ENCODE results near the gene TRAPPC2.

DNA sequence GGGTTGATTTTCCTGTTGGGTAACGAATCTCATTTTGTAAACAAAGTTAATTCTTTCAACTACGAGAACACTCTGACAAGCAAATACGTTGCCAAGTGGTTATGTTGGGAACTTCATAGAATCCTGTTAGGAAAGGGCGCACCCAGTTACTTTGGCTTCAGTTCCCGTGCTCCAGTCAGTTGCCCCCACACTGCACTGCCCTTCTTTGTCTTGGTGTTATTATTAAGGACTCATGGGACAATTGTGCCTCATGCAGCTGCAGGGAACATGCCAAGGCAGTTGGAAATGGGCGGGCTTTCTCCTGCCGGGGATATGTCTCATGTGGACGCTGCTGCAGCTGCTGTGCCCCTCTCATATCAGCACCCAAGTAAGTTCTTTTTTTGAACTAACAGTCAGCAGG, 29.1 kb upstream of the TRAPPC2 start:
- TF ChIP-seq POLR2AphosphoS5 (IDR thresholded peaks at IDR 0.05; ENCODE audit: low read depth, low read length) (no peak), NFIC (IDR thresholded peaks at IDR 0.05; ENCODE audit: borderline replicate concordance) (no peak), ELF1 (IDR thresholded peaks at IDR 0.05) (no peak), MXI1 (IDR thresholded peaks at IDR 0.05; ENCODE audit: low read depth, low read length) (no peak), GATA2 (CRISPR knock-in tag; IDR thresholded peaks at IDR 0.05) (no peak), YY1 (IDR thresholded peaks at IDR 0.05; ENCODE audit: low read depth) (no peak)
- TF ChIP-seq, protein P1, sequence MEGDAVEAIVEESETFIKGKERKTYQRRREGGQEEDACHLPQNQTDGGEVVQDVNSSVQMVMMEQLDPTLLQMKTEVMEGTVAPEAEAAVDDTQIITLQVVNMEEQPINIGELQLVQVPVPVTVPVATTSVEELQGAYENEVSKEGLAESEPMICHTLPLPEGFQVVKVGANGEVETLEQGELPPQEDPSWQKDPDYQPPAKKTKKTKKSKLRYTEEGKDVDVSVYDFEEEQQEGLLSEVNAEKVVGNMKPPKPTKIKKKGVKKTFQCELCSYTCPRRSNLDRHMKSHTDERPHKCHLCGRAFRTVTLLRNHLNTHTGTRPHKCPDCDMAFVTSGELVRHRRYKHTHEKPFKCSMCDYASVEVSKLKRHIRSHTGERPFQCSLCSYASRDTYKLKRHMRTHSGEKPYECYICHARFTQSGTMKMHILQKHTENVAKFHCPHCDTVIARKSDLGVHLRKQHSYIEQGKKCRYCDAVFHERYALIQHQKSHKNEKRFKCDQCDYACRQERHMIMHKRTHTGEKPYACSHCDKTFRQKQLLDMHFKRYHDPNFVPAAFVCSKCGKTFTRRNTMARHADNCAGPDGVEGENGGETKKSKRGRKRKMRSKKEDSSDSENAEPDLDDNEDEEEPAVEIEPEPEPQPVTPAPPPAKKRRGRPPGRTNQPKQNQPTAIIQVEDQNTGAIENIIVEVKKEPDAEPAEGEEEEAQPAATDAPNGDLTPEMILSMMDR (IDR thresholded peaks at IDR 0.05): no peak
- TF ChIP-seq, protein P2, sequence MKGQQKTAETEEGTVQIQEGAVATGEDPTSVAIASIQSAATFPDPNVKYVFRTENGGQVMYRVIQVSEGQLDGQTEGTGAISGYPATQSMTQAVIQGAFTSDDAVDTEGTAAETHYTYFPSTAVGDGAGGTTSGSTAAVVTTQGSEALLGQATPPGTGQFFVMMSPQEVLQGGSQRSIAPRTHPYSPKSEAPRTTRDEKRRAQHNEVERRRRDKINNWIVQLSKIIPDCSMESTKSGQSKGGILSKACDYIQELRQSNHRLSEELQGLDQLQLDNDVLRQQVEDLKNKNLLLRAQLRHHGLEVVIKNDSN (IDR thresholded peaks at IDR 0.05; ENCODE audit: borderline replicate concordance, low read depth): no peak
- TF ChIP-seq, protein P3, sequence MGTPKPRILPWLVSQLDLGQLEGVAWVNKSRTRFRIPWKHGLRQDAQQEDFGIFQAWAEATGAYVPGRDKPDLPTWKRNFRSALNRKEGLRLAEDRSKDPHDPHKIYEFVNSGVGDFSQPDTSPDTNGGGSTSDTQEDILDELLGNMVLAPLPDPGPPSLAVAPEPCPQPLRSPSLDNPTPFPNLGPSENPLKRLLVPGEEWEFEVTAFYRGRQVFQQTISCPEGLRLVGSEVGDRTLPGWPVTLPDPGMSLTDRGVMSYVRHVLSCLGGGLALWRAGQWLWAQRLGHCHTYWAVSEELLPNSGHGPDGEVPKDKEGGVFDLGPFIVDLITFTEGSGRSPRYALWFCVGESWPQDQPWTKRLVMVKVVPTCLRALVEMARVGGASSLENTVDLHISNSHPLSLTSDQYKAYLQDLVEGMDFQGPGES (IDR thresholded peaks at IDR 0.05; ENCODE audit: low read depth, low read length): no peak
